Lung (tissue), 12 donors: Measurements from ENCODE around the gene SERBP1. TPM values are rescaled to one million over a fixed set of nuclear protein-coding genes. Genes with fewer than 3 reads are reported as not detected.
A peak's percentile ranks its signal among the peaks of the same experiment; 100 is the strongest.

Source experiments
- ATAC-seq: fragments of 200-7000 bp; cut with Tn5 transposase; one replicate; pipeline ENCODE4 v1.9.1; 2020; ENCODE audit warnings: moderate number of reproducible peaks; ENCODE audit not compliant: insufficient read depth, low FRiP score
- DNase-seq, 3 donors: peaks; one replicate each; pipeline ENCODE4 v3.0.0-alpha.2; 2013 to 2017
- H3K27ac ChIP-seq, 2 donors: one replicate each; pipeline ENCODE4 v1.5.1; 2013; ENCODE audit warnings: mild to moderate bottlenecking in 2 of 2, moderate library complexity in 2 of 2, control low read depth in 1 of 2, inconsistent platforms in 1 of 2, low read depth in 1 of 2, low read length in 1 of 2
- H3K27me3 ChIP-seq, 3 donors: one replicate each; pipeline ENCODE4 v1.5.1; 2013; ENCODE audit warnings: low read length in 2 of 3; ENCODE audit not compliant: control insufficient read depth in 3 of 3, insufficient read depth in 3 of 3
- H3K36me3 ChIP-seq, 4 donors: one replicate each; pipeline ENCODE4 v1.5.1; 2013; ENCODE audit warnings: low read length in 4 of 4, mild to moderate bottlenecking in 1 of 4, moderate library complexity in 1 of 4; ENCODE audit not compliant: control insufficient read depth in 4 of 4, insufficient read depth in 4 of 4
- H3K4me1 ChIP-seq, 5 donors: one replicate each; pipeline ENCODE4 v1.5.1; 2013; ENCODE audit warnings: low read length in 5 of 5, mild to moderate bottlenecking in 2 of 5, moderate library complexity in 1 of 5; ENCODE audit not compliant: control insufficient read depth in 5 of 5, insufficient read depth in 5 of 5
- H3K4me3 ChIP-seq: one replicate; pipeline ENCODE4 v1.5.1; 2013; ENCODE audit warnings: mild to moderate bottlenecking, control low read depth, moderate library complexity
- H3K9ac ChIP-seq, 2 donors: one replicate each; pipeline ENCODE4 v1.5.1; 2013; ENCODE audit warnings: low read length in 2 of 2, control low read depth in 1 of 2; ENCODE audit not compliant: insufficient read depth in 1 of 2
- H3K9me3 ChIP-seq, 4 donors: one replicate each; pipeline ENCODE4 v1.5.1; 2013; ENCODE audit warnings: low read length in 3 of 4, mild to moderate bottlenecking in 1 of 4, moderate library complexity in 1 of 4; ENCODE audit not compliant: control insufficient read depth in 4 of 4, insufficient read depth in 3 of 4
- CTCF ChIP-seq: IDR thresholded peaks from 2 replicates; pipeline ENCODE4 v1.5.1; 2012; ENCODE audit warnings: mild to moderate bottlenecking; ENCODE audit errors: control extremely low read depth, extremely low read depth
- WGBS, 2 donors: extraction: QIAGEN DNeasy Blood & Tissue Kit; methylation state at CpG; one replicate each; pipeline ENCODE4 v1.1.7; 2013; 5-methylcytosine and 5-hydroxymethylcytosine counted together
- polyA plus RNA-seq, 2 donors: library from polyadenylated mRNA; stranded (reverse); fragments of 200-250 nt; gene quantifications; one replicate each; pipeline ENCODE4 v1.2.1, GENCODE V29; 2013
- total RNA-seq, 2 donors: library from RNA; depleted of rRNA in 1 of 2; stranded (reverse); fragments of >200 nt in 1 of 2; gene quantifications; one replicate each; pipeline ENCODE4 v1.2.1, GENCODE V29; 2014 to 2021
- donor health status: control.
- donor health status: control.
- donor health status: Bipolar disorder and iron deficiency.
- donor health status: healthy.
- donor health status: DM: yes; HTN: yes; CAD: no.

SERBP1 gene
- total and polyA plus RNA-seq, 4 donors = 72.2 to 220 (median 149) TPM

GRCh38 chr1:67440339-67440738 is 10.1 kb upstream of the SERBP1 start:
- no peak for DNase-seq
- Histone ChIP-seq H3K4me3 (no peak overlapping the region), H3K9ac (no peak overlapping the region), H3K36me3 (no peaks in the 10 kb centered on the region), H3K9me3 (no peaks in the 10 kb centered on the region), H3K4me1 (peaks cover 0 to 12% (median 9%) of the 10 kb centered on the region in 5 donors), H3K27ac (peak overlapping the region in 1 of 2 donors; percentile 2), H3K27me3 (no peaks in the 10 kb centered on the region)
- ATAC-seq = no peak
- WGBS, 2 donors = 72 to 88% methylated on average over 3 of the region's 3 CpGs
- TF ChIP-seq CTCF = no peak

- DNase-seq = no peak
- no peaks in the 10 kb centered on the region for H3K36me3 ChIP-seq
- no peaks in the 10 kb centered on the region for H3K9me3 ChIP-seq
- H3K27ac ChIP-seq = no peak overlapping the region
- no peak for TF ChIP-seq CTCF
- WGBS, 2 donors = 88 to 92% methylated on average over 6 of the region's 6 CpGs
- no peak overlapping the region for H3K4me3 ChIP-seq
- H3K27me3 ChIP-seq = no peaks in the 10 kb centered on the region
- H3K4me1 ChIP-seq = peaks cover 0 to 12% (median 9%) of the 10 kb centered on the region in 5 donors
- ATAC-seq = no peak
- H3K9ac ChIP-seq = no peak overlapping the region
Measured at GRCh38 chr1:67439277-67440029, 9.3 kb upstream of the SERBP1 start.

GRCh38 chr1:67437961-67438360 is 7.8 kb upstream of the SERBP1 start:
- H3K9ac ChIP-seq = no peak overlapping the region
- peaks cover 0 to 12% (median 9%) of the 10 kb centered on the region in 5 donors for H3K4me1 ChIP-seq
- no peaks in the 10 kb centered on the region for H3K27me3 ChIP-seq
- no peak for DNase-seq
- no peak for ATAC-seq
- H3K9me3 ChIP-seq = no peaks in the 10 kb centered on the region
- H3K36me3 ChIP-seq = no peaks in the 10 kb centered on the region
- TF ChIP-seq CTCF = no peak
- H3K27ac ChIP-seq = no peak overlapping the region
- 87 to 94% methylated on average over 2 of the region's 2 CpGs for WGBS, 2 donors
- no peak overlapping the region for H3K4me3 ChIP-seq
